ENCODE results near the gene TERT. TPM values are rescaled to one million over a fixed set of nuclear protein-coding genes. Genes with fewer than 3 reads are reported as not detected.

The TERT gene
- total and polyA plus RNA-seq, 2 of the 8 experiments (the other 6 are each of a cell fraction or from before 2014, with no cell fraction given) = 13.1 to 23.1 TPM

DNA sequence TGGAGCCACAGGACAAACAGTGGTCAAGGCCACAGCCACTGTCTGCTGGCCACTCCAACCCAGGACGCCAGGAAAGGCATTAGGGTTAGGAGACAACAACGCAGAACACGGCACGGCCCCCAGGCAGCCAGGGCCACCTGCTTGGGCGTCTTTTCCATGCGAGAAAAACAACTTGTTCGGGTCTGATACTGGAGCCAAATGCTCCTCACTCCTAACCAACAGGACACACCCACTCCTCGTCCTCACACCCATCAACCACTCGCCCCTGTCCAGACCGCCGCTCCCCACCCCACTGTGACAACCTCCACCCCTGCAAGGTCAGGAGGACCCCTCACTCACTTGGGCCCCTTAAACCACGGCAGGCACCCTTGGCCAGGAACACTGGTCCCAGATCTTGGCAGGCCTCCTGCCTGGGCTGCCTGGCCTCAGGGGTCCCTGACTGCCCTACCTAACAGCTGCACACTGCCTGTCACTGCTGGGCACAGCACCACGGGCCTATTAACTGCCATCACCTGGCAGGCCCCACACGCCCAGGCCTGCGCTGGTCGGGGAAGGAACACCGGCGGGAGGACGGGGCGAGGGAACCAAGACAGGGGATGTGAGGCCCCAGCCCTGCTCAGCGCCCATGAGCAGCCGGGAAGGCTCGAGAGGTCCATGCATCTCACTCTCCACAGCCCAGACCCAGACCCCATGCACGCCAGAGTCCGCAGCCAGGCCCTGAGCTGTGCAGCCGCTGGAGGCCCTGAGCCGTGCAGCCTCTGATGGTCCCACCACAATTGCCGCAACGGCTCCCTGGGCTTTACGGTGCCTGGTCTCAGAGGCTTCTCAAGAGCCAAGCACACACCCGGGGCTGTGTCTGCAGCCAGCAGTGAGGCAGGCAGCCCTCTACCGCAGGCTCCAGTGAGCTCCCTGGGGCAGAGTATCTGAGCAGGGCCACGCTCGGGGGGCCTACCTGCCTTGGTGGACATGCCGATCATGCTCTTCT, 36.3 kb upstream of the TERT start:
- Histone ChIP-seq H3K4ac (replicated peaks; ENCODE audit: insufficient read length, low read depth, low read length) (no peak overlapping the region), H2AFZ (ENCODE audit: low read length) (no peak overlapping the region), H2BK120ac (replicated peaks; ENCODE audit: low read depth, low read length) (no peak overlapping the region), H4K20me1 (replicated peaks in 1 of 2; ENCODE audit: control insufficient read depth in 1 of 2, insufficient read depth in 2 of 2, low read length in 2 of 2) (peaks cover 5 to 19% of the 10 kb centered on the region in 2 experiments), H3K79me2 (ENCODE audit: control insufficient read depth in 1 of 2, insufficient read depth in 2 of 2, low read length in 2 of 2) (peaks cover 0 to 6% of the 10 kb centered on the region in 2 experiments; a peak in 2 of 4 replicates), H2BK5ac (ENCODE audit: low read depth, low read length) (no peak overlapping the region), H2BK20ac (ENCODE audit: low read length) (no peak overlapping the region), H3K36me3 (ENCODE audit: control insufficient read depth in 2 of 4, insufficient read depth in 4 of 4, low read length in 3 of 4) (peaks cover 18 to 54% (median 44%) of the 10 kb centered on the region in 4 experiments), H3K27me3 (replicated peaks in 1 of 4; ENCODE audit: control insufficient read depth in 3 of 4, extremely low read depth in 1 of 4, insufficient read depth in 3 of 4, low read length in 3 of 4) (no peaks in the 10 kb centered on the region), H3K56ac (replicated peaks; ENCODE audit: insufficient read length, low read depth, low read length) (no peak overlapping the region), H3K4me1 (replicated peaks in 1 of 4; ENCODE audit: control insufficient read depth in 3 of 4, insufficient read depth in 4 of 4, low read length in 3 of 4) (no peaks in the 10 kb centered on the region; a peak in 1 of 7 replicates), H3K27ac (ENCODE audit: low read depth, low read length) (no peak overlapping the region), H3K4me2 (ENCODE audit: insufficient read depth in 1 of 2, low read depth in 2 of 2, low read length in 2 of 2) (no peak overlapping the region), H4K8ac (ENCODE audit: extremely low read depth, insufficient read depth, low read length) (no peak overlapping the region), H4K91ac (replicated peaks; ENCODE audit: insufficient read length, low read length) (no peak overlapping the region), H3K79me1 (ENCODE audit: low read depth, low read length) (peaks cover 3% of the 10 kb centered on the region; the same call in 1 of the 2 replicates), H3K18ac (ENCODE audit: extremely low read depth, low read length) (no peak overlapping the region), H3K23me2 (ENCODE audit: low read depth, low read length) (no peaks in the 10 kb centered on the region), H3K9ac (replicated peaks in 1 of 4; ENCODE audit: extremely low read depth in 1 of 4, low read depth in 3 of 4, low read length in 3 of 4) (no peak overlapping the region), H2BK12ac (ENCODE audit: low read depth, low read length) (no peak overlapping the region), H4K5ac (ENCODE audit: insufficient read length, low read depth, low read length) (no peak overlapping the region), H3K23ac (ENCODE audit: insufficient read length) (no peak overlapping the region), H2BK15ac (ENCODE audit: low read length) (no peak overlapping the region), H3K9me3 (ENCODE audit: insufficient read depth in 2 of 2, low read depth in 1 of 2, low read length in 1 of 2) (peaks cover 0 to 4% of the 10 kb centered on the region in 2 experiments; a peak in 1 of 4 replicates), H2AK5ac (ENCODE audit: low read depth, low read length) (no peak overlapping the region), H3K4me3 (ENCODE audit: extremely low read depth in 1 of 4, insufficient read depth in 2 of 4, low read depth in 3 of 4, low read length in 4 of 4) (no peak overlapping the region), H3K14ac (ENCODE audit: insufficient read length) (no peak overlapping the region)
- ChIA-PET POLR2A (ENCODE audit: partially characterized antibody) (interaction anchor here (0.6 to 1.7 kb wide), 5 partner anchors 10 to 90 kb away, joined by 3 to 5 read pairs (median 3); partner anchors contain the start of gene CLPTM1L), CTCF (ENCODE audit: partially characterized antibody) (interaction anchor here (0.6 to 0.9 kb wide), 3 partner anchors 18 to 47 kb away, joined by 3 read pairs; no protein-coding TSS in a partner anchor)
- DNase-seq (ENCODE audit: low read depth in 1 of 2, low spot score in 2 of 2) (no peak), FAIRE-seq (no peak)
- whole genome bisulfite sequencing, 2 experiments (ENCODE audit: extremely low coverage in 1 of 2, insufficient coverage in 1 of 2, insufficient read length in 1 of 2, insufficient replicate concordance in 2 of 2, low coverage in 1 of 2, low lambda C conversion rate in 2 of 2, missing lambda C conversion rate in 1 of 2) = 91% methylated on average over 34 of the region's 35 CpGs; no CpG with 5 or more reads in 1 of the 2 experiments
- TF ChIP-seq TAF1 (IDR thresholded peaks at IDR 0.05; ENCODE audit: low read depth, low read length) (no peak), RXRA (IDR thresholded peaks at IDR 0.05; ENCODE audit: insufficient read depth, low read depth, low read length) (no peak), FOSL1 (IDR thresholded peaks at IDR 0.05; ENCODE audit: insufficient read depth, low read depth, low read length) (no peak), TEAD4 (IDR thresholded peaks at IDR 0.05; ENCODE audit: low read depth, low read length) (no peak), YY1 (IDR thresholded peaks at IDR 0.05; ENCODE audit: low read depth, low read length) (no peak), PHF8 (conservative IDR thresholded peaks at IDR 0.05; ENCODE audit: low read depth, low read length) (no peak), SUZ12 (IDR thresholded peaks at IDR 0.05; ENCODE audit: low read length) (no peak), GABPA (IDR thresholded peaks at IDR 0.05; ENCODE audit: borderline replicate concordance, insufficient read depth, low read length) (no peak)
- TF ChIP-seq, protein P1, sequence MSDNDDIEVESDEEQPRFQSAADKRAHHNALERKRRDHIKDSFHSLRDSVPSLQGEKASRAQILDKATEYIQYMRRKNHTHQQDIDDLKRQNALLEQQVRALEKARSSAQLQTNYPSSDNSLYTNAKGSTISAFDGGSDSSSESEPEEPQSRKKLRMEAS (IDR thresholded peaks at IDR 0.05) = no peak
- TF ChIP-seq, protein P2, sequence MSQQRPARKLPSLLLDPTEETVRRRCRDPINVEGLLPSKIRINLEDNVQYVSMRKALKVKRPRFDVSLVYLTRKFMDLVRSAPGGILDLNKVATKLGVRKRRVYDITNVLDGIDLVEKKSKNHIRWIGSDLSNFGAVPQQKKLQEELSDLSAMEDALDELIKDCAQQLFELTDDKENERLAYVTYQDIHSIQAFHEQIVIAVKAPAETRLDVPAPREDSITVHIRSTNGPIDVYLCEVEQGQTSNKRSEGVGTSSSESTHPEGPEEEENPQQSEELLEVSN (IDR thresholded peaks at IDR 0.05) = no peak
